K562 (cell line): Measurements from ENCODE around the gene CACNA1S. TPM values are rescaled to one million over a fixed set of nuclear protein-coding genes. Genes with fewer than 3 reads are reported as not detected.

ENCODE experiments used
- CBX3 ChIP-seq, 2 experiments: IDR thresholded peaks; 1 replicate in 1 of 2; 2 replicates in 1 of 2; pipeline ENCODE4 v1.6.1; 2012; ENCODE audit warnings: inconsistent platforms in 2 of 2, low read length in 2 of 2, borderline replicate concordance in 1 of 2, control low read depth in 1 of 2
- NCOA1 ChIP-seq: fragments of 450-650 bp; IDR thresholded peaks from 2 replicates; pipeline ENCODE4 v1.6.1; 2016; ENCODE audit warnings: low read depth
- THRB ChIP-seq: fragments of 450-650 bp; formaldehyde crosslinking; conservative IDR thresholded peaks from 2 replicates; pipeline ENCODE4 v1.4.0; 2022; ENCODE audit warnings: mild to moderate bottlenecking, missing genetic modification characterization
- polyA plus RNA-seq, 8 experiments: library from polyadenylated mRNA; depleted of rRNA in 4 of 8; stranded (reverse) in 5 of 8; unstranded in 3 of 8; fragments of >200 nt; fragmentation: Nextera tagmentation in 2 of 8; fragmentation: Illumina TruSeq in 1 of 8; extraction: Ambion mirVana in 2 of 8; extraction: Trizol in 1 of 8; gene quantifications; 2 replicates each; pipeline versions ENCODE4 v1.2.1 to v1.2.3, GENCODE V29; 2011 to 2014; ENCODE audit warnings: inconsistent platforms in 1 of 8, missing spikeins in 1 of 8
- total RNA-seq, 7 experiments: library from RNA; depleted of rRNA in 6 of 7; stranded (reverse); fragments of >200 nt in 6 of 7; fragmentation: Illumina TruSeq in 2 of 7; extraction: Trizol in 2 of 7; gene quantifications; 2 replicates each; pipeline versions ENCODE4 v1.2.1 to v1.2.3, GENCODE V29; 2011 to 2021; ENCODE audit warnings: low replicate concordance in 1 of 7
- TF ChIP-seq, protein P1 (sequence below), 2 experiments: fragments of 450-650 bp; IDR thresholded peaks; 2 replicates each; pipeline ENCODE4 v1.6.1; 2016; ENCODE audit warnings: mild to moderate bottlenecking in 2 of 2, borderline replicate concordance in 1 of 2, low read depth in 1 of 2, moderate library complexity in 1 of 2

CACNA1S gene
- total and polyA plus RNA-seq, 9 of the 15 experiments (the other 6 are each of a cell fraction or from before 2014, with no cell fraction given): not detected

DNA sequence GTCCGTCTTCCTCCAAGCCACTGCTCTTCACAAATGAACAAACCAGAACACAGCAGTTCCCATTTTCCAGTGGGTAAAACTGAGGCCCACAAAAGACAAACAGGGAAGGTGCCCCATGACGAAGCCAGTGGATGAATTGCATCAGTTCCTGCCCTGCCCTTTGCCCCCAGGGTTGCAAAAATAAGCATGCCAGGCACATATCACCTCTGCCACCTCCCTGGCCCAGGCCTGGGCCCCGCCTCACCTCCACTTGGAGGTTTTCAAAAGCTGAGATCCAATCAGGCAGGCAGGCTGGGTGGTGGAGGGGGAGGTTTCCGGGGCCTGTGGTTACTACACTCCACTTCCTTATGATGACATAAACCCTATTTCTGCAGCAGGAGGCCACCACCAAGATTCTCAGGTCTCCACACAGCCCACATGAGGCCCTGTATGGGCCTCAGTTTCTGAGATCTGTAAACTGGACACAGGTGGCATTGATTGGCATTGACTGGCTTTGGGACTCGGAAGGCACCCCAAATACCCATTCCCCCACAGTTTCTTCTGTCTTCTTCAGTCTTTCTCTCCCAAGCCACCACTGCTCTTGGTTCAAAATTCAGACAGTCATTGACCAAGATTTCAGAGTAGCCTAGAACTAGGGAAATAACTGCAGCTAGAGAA lies 92.8 kb downstream of the CACNA1S start (continued):
- TF ChIP-seq, protein P1, sequence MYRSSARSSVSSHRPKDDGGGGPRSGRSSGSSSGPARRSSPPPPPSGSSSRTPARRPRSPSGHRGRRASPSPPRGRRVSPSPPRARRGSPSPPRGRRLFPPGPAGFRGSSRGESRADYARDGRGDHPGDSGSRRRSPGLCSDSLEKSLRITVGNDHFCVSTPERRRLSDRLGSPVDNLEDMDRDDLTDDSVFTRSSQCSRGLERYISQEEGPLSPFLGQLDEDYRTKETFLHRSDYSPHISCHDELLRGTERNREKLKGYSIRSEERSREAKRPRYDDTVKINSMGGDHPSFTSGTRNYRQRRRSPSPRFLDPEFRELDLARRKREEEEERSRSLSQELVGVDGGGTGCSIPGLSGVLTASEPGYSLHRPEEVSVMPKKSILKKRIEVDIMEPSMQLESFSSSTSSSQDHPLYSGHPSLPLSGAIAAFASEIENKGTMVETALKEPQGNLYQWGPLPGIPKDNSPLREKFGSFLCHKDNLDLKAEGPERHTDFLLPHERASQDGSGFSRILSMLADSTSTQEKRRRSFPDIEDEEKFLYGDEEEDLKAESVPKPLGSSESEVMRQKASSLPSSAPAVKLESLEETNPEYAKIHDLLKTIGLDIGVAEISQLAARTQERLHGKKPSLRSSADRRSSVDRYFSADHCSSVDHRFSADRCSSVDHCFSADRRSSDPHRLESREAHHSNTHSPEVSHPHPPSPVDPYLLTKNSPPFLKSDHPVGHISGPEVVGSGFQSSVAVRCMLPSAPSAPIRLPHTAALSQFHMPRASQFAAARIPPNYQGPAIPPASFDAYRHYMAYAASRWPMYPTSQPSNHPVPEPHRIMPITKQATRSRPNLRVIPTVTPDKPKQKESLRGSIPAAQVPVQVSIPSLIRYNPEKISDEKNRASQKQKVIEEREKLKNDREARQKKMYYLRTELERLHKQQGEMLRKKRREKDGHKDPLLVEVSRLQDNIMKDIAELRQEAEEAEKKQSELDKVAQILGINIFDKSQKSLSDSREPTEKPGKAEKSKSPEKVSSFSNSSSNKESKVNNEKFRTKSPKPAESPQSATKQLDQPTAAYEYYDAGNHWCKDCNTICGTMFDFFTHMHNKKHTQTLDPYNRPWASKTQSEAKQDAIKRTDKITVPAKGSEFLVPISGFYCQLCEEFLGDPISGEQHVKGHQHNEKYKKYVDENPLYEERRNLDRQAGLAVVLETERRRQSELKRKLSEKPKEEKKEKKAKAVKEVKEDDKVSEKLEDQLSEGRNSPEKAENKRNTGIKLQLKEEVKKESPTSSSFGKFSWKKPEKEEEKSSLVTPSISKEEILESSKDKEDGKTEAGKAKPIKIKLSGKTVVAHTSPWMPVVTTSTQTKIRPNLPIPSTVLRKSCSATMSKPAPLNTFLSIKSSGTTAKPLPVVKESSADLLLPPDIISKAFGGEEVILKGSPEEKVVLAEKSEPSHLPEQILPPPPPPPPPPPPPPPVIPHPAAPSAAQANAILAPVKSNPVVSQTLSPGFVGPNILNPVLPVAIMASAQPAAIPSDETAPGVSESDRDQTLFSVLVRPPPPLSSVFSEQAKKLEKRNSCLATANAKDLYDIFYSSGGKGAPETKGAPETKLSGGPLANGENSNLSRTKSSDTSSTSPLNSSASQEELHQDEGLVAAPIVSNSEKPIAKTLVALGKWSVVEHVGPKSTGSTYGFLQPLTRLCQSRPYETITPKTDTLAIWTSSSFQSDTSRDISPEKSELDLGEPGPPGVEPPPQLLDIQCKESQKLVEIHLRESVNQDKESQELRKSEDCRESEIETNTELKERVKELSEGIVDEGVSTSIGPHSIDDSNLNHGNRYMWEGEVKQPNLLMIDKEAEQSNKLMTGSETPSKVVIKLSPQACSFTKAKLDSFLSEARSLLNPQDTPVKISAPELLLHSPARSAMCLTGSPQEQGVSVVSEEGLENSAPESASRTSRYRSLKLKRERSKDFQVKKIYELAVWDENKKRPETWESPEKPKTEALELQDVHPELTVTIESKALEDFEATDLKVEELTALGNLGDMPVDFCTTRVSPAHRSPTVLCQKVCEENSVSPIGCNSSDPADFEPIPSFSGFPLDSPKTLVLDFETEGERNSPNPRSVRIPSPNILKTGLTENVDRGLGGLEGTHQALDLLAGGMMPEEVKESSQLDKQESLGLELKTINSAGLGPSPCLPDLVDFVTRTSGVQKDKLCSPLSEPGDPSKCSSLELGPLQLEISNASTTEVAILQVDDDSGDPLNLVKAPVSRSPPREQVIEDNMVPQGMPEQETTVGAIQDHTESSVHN (IDR thresholded peaks at IDR 0.05; ENCODE audit: borderline replicate concordance in 1 of 2, low read depth in 1 of 2): 0 out of 4 replicates have a peak, but pooled peaks of 1 of the 2 experiments have one; percentile 34
- TF ChIP-seq CBX3 (IDR thresholded peaks at IDR 0.05; ENCODE audit: borderline replicate concordance in 1 of 2, low read length in 2 of 2) (no peak; a peak in 1 of 3 replicates), NCOA1 (peak; percentile 46; the same call in 1 of the 2 replicates), THRB (CRISPR knock-in tag) (no peak)
